ENCODE data around the gene CCL22. TPM values are rescaled to one million over a fixed set of nuclear protein-coding genes. Genes with fewer than 3 reads are reported as not detected.

The CCL22 gene
- total RNA-seq, 1 donor from 2014 or later, result 0.17 TPM

- H3K27ac Mint-ChIP-seq, result no peak overlapping the region
- TF ChIP-seq, protein P1, sequence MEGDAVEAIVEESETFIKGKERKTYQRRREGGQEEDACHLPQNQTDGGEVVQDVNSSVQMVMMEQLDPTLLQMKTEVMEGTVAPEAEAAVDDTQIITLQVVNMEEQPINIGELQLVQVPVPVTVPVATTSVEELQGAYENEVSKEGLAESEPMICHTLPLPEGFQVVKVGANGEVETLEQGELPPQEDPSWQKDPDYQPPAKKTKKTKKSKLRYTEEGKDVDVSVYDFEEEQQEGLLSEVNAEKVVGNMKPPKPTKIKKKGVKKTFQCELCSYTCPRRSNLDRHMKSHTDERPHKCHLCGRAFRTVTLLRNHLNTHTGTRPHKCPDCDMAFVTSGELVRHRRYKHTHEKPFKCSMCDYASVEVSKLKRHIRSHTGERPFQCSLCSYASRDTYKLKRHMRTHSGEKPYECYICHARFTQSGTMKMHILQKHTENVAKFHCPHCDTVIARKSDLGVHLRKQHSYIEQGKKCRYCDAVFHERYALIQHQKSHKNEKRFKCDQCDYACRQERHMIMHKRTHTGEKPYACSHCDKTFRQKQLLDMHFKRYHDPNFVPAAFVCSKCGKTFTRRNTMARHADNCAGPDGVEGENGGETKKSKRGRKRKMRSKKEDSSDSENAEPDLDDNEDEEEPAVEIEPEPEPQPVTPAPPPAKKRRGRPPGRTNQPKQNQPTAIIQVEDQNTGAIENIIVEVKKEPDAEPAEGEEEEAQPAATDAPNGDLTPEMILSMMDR (conservative IDR thresholded peaks at IDR 0.05), result no peak
- H3K4me1 Mint-ChIP-seq (ENCODE audit: unreplicated experiment), result no peaks in the 10 kb centered on the region
Observed at GRCh38 chr16:57316390-57317017, 42.1 kb upstream of the CCL22 start.

DNA sequence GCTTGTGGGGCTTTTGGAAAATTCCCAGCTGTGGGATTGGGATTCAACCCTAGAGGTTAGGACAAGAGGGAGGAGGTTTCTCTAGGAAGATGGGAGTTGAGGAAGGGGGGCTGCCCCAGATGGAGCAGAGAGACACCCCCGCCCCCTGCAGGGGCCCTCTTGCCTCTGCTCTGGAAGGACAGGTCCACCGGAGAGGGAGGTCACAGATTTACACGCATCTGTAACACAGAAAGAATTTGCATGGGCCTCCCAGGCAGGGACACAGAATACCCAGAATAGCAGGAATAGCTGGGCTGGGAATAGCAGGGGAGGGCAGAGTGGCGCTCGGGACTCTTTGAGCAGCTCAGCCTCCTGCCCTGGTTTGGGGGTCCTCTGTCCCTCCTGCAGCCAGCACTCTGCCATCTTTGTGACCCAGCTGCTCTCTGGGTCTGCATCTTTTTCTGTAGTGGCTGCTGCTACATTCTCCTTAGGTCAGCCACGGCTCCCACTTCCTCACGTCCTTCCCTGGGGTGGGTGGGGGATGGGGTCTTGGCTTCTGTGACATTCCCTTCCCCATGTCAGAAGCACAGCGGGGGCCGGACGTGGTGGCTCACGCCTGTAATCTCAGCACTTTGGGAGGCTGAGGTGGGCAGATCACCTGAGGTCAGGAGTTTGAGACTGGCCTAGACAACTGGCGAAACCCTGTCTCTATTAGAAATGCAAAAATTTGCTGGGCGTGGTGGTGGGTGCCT lies 40.2 kb upstream of the CCL22 start:
- DNase-seq (ENCODE audit: extremely low spot score, unreplicated experiment), result peak; percentile 42
- no peaks in the 10 kb centered on the region for H3K36me3 Mint-ChIP-seq
- peaks cover 3% of the 10 kb centered on the region for H3K27me3 Mint-ChIP-seq
- H3K4me1 Mint-ChIP-seq (ENCODE audit: unreplicated experiment), result no peaks in the 10 kb centered on the region
- no peaks in the 10 kb centered on the region for H3K9me3 Mint-ChIP-seq
- H3K4me3 Mint-ChIP-seq, result no peak overlapping the region
- TF ChIP-seq, protein P1 (conservative IDR thresholded peaks at IDR 0.05), result no peak
- no peak overlapping the region for H3K27ac Mint-ChIP-seq

More at GRCh38 chr16:57316390-57317017, 42.1 kb upstream of the CCL22 start:
- Mint-ChIP-seq H3K9me3 (no peaks in the 10 kb centered on the region), H3K36me3 (no peaks in the 10 kb centered on the region), H3K4me3 (no peak overlapping the region), H3K27me3 (peaks cover 3% of the 10 kb centered on the region)
- DNase-seq (ENCODE audit: extremely low spot score, unreplicated experiment), result peak; percentile 18

DNA sequence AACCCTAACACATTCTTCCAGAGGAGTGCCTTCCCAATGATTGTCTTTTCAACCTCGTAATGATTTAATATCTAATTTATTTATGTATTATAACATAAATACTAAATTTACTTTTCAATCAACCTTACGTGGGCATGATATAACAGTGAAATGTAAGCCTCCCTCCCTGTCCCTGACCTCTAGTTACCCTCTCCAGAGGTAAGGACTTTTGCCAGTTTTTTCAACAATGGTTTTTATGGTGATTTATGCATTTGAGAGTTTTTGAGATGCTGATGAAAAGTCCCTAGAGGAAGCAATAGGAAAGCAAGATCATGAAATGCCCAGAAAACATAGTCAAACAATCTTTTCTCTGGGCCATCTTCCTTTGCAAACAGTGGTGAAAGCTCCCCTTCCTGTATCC lies 38.9 kb upstream of the CCL22 start:
- H3K27ac Mint-ChIP-seq, result no peak overlapping the region
- H3K9me3 Mint-ChIP-seq, result no peaks in the 10 kb centered on the region
- no peak for DNase-seq (ENCODE audit: extremely low spot score, unreplicated experiment)
- no peak overlapping the region for H3K4me3 Mint-ChIP-seq
- TF ChIP-seq, protein P1 (conservative IDR thresholded peaks at IDR 0.05), result no peak
- H3K27me3 Mint-ChIP-seq, result no peaks in the 10 kb centered on the region
- H3K36me3 Mint-ChIP-seq, result no peaks in the 10 kb centered on the region
- H3K4me1 Mint-ChIP-seq (ENCODE audit: unreplicated experiment), result no peaks in the 10 kb centered on the region

GRCh38 chr16:57324749-57325148 lies 33.8 kb upstream of the CCL22 start:
- H3K36me3 Mint-ChIP-seq, result no peaks in the 10 kb centered on the region
- H3K4me1 Mint-ChIP-seq (ENCODE audit: unreplicated experiment), result no peaks in the 10 kb centered on the region
- H3K27me3 Mint-ChIP-seq, result no peaks in the 10 kb centered on the region
- TF ChIP-seq, protein P1 (conservative IDR thresholded peaks at IDR 0.05), result no peak
- H3K4me3 Mint-ChIP-seq, result no peak overlapping the region
- H3K27ac Mint-ChIP-seq, result no peak overlapping the region
- no peak for DNase-seq (ENCODE audit: extremely low spot score, unreplicated experiment)
- H3K9me3 Mint-ChIP-seq, result no peaks in the 10 kb centered on the region

GRCh38 chr16:57325458-57325857 lies 33.1 kb upstream of the CCL22 start:
- Mint-ChIP-seq H3K27ac (no peak overlapping the region), H3K4me3 (no peak overlapping the region), H3K27me3 (no peaks in the 10 kb centered on the region), H3K4me1 (ENCODE audit: unreplicated experiment) (no peaks in the 10 kb centered on the region), H3K36me3 (no peaks in the 10 kb centered on the region), H3K9me3 (no peaks in the 10 kb centered on the region)
- TF ChIP-seq, protein P1 (conservative IDR thresholded peaks at IDR 0.05), result no peak
- no peak for DNase-seq (ENCODE audit: extremely low spot score, unreplicated experiment)
